GM21576 (cell line): ENCODE results near the gene PCDHB2.
"Not testable (repeated sequence)": the region's sequence is repeated elsewhere in the genome, so short reads cannot be mapped to it uniquely, and the experiment has no call there.

Experiments used
- ATAC-seq: cut with Tn5 transposase; IDR thresholded peaks from one replicate; pipeline ENCODE4 v1.9.1; 2021; ENCODE audit warnings: mild to moderate bottlenecking, moderate library complexity; ENCODE audit not compliant: unreplicated experiment

Gene PCDHB2

DNA sequence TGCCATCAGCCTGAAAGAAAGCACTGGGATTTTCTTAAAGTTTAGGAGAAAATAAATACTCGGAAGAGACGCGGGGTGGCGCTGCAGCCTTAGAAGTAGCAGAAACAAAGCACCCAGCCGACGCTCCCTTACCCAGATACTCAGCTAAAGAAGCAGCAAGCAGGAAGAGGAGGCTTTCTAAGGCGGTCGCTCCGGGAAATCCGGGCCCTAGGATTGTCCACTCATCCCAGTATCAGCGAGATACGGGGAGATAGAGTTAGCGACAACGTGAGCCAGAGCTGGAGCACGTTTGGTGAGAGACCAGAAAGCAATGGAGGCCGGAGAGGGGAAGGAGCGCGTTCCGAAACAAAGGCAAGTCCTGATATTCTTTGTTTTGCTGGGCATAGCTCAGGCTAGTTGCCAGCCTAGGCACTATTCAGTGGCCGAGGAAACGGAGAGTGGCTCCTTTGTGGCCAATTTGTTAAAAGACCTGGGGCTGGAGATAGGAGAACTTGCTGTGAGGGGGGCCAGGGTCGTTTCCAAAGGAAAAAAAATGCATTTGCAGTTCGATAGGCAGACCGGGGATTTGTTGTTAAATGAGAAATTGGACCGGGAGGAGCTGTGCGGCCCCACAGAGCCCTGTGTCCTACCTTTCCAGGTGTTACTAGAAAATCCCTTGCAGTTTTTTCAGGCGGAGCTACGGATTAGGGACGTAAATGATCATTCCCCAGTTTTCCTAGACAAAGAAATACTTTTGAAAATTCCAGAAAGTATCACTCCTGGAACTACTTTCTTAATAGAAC is at the start of gene PCDHB2:
TSS of gene PCDHB2 (plus strand) at position 135 of the 782 bp plus-strand sequence. CDS start at position 311, 176 bp downstream.
- no peak for ATAC-seq

DNA sequence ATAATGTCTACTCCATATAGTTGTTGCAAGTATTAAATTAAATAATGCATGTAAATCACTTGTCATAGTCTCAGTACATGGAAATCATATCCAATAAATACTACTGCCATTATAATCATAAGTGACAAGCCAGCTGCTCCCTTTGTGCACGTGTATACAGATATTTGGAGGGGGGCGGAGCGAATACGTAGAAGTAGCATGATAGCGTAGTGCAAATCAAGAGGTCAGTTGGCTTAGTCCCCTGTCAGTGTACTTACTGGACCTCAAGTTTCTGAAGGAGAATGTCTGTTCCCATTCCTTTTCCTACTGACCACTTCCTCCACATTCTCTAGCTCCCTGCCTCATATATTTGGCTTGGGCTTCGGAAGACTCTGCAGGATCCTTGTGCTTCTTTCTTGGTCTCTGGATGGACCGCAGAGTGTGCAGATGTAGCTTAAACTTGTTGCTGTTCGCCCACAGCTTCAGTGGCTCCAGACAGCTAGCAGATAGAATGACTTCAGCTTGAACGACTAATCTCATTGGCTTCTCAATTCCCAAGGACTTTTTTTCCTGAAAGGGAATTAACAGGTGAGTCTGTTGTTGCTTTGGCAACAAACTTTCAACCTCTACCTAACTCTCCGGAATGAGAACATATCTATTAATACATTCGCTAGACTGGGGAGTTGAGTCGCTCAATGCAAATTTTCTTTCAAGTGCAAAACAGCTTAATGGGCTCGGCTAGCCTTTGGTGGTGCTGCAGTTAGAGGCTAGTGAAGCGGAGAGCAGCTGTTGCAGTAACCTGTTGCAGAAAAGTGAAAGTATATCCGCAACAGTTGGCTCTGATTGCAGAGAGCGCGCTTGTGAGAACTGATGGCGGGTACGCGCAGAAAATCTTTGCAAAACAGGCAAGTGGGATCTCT is 43.5 kb upstream of the PCDHB2 start, which contains the start of gene PCDHB1:
TSS of gene PCDHB1 (plus strand) at position 753 of the 899 bp plus-strand sequence. CDS start at position 850, 97 bp downstream.
- ATAC-seq: no peak

DNA sequence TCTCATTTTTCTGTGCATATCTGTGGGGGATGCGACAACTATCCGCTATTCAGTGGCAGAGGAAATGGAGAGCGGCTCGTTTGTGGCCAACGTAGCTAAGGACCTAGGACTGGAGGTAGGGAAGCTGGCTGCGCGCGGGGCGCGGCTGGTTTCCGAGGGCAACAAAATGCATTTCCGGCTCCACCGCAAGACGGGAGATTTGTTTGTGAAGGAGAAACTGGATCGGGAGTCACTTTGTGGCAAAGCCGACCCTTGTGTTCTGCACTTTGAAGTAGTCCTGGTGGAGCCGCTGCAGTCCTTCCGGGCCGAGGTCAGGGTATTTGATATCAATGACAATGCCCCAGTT is 42.9 kb upstream of the PCDHB2 start:
- no peak for ATAC-seq

DNA sequence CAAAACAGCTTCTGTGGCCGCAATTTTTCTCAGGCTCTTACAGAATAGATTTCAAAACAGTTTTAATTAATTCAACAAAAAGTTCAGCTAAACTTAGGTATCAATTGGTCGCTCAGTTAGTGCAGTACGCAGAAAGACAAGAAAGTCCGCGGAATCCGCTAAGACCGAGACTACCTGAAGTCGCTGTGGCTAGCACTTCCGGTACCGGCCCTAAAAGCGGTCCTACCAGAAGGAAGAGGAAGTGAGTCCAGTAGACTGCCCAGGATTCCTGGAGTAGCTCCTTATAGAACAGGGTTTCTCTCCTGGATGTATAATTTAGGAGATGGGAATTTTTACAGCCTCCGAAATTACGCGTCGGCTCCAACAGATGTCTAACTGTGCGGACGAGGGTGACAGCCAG is 16.6 kb upstream of the PCDHB2 start:
- no peak for ATAC-seq

DNA sequence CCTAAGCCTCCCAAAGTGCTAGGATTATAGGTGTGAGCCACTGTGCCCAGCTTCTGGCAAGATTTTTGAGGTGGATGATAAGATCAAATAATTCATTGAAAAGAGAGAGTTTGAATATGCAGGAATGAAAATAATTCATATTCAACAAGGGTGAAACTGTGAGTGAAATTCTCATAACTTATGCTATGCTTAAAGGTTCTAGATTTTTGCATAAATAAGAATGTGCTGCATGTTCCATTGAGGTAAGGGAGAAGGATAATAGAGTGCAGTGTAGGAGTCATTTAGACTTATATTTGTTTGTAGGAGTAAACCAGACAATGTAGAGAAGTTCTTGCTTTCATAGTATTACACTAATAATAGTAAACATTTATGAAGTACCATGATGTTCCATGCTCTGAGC is 12.2 kb upstream of the PCDHB2 start:
- ATAC-seq: no peak

DNA sequence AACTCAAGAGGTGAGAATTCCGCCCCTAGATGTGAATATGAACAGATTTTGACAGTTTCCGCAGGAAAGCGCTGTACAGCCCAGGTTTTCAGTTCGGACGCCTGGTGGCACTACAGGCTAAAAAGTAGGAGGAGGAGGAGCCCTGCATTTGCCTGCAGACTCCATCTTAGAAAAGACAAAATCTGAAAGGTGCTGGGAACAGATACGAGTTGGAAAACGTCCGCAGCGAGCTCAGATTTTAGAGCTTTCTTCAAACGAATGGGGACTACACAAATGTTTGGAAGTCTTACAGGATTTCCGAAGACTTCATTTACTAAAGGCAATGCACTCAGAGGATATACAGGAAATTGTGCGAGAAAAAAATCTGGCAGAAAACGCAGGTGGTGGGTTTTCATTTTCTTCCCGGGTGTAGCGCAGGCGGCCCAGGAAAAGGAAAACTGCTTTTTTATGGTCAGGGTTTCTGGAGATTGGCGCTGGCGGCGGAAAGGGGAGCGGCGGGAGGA is 9.9 kb upstream of the PCDHB2 start:
- ATAC-seq: no peak

DNA sequence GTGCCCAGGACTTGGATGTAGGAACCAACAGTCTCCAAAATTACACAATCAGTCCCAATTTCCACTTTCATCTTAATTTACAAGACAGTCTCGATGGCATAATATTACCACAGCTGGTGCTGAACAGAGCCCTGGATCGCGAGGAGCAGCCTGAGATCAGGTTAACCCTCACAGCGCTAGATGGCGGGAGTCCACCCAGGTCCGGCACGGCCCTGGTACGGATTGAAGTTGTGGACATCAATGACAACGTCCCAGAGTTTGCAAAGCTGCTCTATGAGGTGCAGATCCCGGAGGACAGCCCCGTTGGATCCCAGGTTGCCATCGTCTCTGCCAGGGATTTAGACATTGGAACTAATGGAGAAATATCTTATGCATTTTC is 837 bp downstream of the PCDHB2 start:
- ATAC-seq: no peak

DNA sequence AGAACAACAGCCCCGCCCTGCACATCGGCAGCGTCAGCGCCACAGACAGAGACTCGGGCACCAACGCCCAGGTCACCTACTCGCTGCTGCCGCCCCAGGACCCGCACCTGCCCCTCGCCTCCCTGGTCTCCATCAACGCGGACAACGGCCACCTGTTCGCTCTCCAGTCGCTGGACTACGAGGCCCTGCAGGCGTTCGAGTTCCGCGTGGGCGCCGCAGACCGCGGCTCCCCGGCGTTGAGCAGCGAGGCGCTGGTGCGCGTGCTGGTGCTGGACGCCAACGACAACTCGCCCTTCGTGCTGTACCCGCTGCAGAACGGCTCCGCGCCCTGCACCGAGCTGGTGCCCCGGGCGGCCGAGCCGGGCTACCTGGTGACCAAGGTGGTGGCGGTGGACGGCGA is 1.8 kb downstream of the PCDHB2 start:
- not testable (repeated sequence) for ATAC-seq

DNA sequence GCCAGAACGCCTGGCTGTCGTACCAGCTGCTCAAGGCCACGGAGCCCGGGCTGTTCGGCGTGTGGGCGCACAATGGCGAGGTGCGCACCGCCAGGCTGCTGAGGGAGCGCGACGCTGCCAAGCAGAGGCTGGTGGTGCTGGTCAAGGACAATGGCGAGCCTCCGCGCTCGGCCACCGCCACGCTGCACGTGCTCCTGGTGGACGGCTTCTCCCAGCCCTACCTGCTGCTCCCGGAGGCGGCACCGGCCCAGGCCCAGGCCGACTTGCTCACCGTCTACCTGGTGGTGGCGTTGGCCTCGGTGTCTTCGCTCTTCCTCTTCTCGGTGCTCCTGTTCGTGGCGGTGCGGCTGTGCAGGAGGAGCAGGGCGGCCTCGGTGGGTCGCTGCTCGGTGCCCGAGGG is 2.2 kb downstream of the PCDHB2 start:
- ATAC-seq: not testable (repeated sequence)

DNA sequence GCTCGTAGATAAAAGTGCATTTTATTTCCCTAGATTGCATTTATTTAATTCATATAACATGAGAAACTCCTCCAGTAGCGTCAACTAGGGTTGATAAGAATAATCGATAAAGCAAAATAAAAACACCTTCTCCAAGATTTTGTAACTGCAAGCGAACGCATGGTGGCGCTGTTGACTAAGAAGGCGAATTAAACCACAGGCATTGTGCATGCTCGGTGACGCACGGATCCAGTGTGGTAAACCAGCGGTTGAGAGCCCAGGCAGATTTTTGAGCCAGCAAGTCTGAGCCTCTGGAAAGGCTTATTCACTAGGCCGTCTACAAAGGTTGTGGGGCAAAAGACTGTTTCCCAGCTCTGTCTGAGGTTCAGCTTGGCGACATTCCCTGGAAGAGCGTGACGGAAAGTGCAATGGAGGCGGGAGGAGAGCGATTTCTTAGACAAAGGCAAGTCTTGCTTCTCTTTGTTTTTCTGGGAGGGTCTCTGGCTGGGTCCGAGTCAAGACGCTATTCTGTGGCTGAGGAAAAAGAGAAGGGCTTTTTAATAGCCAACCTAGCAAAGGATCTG is 5.9 kb downstream of the PCDHB2 start, which contains the start of gene PCDHB3:
TSS of gene PCDHB3 (plus strand) at position 231 of the 563 bp plus-strand sequence. CDS start at position 408, 177 bp downstream.
- no peak for ATAC-seq

DNA sequence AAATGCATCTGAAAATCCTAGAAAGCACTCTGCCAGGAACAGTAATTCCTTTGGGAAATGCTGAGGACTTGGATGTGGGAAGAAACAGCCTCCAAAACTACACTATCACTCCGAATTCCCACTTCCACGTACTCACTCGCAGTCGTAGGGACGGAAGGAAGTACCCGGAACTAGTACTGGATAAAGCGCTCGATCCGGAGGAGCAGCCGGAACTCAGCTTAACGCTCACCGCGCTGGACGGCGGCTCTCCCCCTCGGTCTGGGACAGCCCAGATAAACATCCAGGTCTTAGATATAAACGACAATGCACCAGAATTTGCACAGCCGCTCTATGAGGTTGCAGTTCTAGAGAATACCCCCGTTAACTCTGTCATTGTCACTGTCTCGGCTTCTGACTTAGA is 6.6 kb downstream of the PCDHB2 start:
- no peak for ATAC-seq

DNA sequence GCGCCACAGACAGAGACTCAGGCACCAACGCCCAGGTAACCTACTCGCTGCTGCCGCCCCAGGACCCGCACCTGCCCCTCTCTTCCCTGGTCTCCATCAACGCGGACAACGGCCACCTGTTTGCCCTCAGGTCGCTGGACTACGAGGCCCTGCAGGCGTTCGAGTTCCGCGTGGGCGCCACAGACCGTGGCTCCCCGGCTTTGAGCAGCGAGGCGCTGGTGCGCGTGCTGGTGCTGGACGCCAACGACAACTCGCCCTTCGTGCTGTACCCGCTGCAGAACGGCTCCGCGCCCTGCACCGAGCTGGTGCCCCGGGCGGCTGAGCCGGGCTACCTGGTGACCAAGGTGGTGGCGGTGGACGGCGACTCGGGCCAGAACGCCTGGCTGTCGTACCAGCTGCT is 7.7 kb downstream of the PCDHB2 start:
- not testable (repeated sequence) for ATAC-seq

DNA sequence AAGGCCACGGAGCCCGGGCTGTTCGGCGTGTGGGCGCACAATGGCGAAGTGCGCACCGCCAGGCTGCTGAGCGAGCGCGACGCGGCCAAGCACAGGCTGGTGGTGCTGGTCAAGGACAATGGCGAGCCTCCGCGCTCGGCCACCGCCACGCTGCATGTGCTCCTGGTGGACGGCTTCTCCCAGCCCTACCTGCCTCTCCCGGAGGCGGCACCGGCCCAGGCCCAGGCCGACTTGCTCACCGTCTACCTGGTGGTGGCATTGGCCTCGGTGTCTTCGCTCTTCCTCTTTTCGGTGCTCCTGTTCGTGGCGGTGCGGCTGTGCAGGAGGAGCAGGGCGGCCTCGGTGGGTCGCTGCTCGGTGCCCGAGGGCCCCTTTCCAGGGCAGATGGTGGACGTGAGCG is 8.1 kb downstream of the PCDHB2 start:
- ATAC-seq: not testable (repeated sequence)

DNA sequence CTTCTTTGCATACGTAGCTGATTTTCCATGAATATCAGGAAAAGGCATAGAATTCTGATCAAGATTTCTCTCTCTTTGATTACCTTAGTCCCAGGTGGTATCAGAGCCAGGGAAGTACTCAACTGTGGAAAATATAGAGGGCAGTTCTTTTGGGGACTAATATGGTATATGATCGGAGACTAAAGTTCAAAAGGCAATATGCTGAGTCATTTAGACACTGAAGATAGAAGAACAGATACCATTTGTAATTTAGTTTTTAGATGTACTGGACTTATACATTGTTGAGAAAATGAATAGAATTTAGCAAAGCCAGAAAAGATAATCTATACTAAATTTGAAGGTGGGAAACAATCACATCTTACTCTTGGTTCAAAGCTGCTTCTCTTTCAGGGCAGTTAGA is 10.9 kb downstream of the PCDHB2 start:
- no peak for ATAC-seq

DNA sequence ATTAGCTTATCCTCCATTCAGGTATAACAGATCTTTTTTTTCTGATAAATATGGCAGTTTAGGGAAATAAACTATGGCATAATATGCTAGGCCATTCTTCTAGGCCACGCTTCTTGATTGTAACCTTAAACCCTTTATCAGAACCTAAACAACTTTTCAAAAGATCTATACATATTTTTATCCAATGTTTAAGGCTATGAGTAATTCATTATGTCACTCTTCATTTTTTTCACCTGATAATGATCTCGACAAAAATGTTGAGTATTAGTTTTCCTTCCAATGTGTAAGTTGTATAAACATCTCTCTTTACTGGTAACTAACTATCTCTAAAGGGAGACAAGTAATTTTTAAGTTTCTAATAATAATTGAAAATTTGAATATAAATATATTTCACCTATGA is 24.8 kb downstream of the PCDHB2 start:
- ATAC-seq: no peak

DNA sequence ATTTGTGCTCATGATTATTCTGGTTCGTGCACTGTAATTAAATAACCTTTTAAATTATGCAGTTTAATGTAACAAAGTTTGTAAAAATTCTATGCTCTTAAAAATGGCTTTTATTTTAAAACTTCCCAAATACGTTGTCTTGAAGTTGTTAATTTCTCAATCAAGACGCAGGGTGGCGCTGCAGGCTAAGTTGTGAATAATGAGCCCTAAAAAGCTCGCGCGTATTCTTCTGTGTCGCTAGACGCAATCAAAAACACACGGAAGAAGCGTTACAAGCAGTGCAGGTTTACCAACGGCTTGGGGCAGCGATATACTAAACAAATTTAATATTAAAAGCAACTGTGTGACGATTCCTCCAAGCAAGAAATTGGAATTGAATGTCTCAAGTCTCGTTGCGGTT is 27.1 kb downstream of the PCDHB2 start, which contains the start of gene PCDHB4:
TSS of gene PCDHB4 (plus strand) at position 256 of the 400 bp plus-strand sequence. CDS start 181 bp downstream, outside the sequence.
- no peak for ATAC-seq

DNA sequence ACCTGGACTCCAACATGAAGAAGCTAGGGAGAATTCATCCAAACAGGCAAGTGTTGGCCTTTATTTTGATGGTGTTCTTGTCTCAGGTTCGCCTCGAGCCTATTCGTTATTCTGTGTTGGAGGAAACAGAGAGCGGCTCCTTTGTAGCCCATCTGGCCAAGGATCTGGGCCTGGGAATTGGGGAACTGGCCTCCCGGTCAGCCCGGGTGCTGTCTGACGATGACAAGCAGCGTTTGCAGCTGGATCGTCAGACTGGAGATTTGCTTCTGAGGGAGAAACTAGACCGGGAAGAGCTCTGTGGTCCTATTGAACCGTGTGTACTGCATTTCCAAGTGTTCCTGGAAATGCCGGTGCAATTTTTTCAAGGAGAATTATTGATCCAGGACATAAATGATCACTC is 27.6 kb downstream of the PCDHB2 start:
- ATAC-seq: no peak

DNA sequence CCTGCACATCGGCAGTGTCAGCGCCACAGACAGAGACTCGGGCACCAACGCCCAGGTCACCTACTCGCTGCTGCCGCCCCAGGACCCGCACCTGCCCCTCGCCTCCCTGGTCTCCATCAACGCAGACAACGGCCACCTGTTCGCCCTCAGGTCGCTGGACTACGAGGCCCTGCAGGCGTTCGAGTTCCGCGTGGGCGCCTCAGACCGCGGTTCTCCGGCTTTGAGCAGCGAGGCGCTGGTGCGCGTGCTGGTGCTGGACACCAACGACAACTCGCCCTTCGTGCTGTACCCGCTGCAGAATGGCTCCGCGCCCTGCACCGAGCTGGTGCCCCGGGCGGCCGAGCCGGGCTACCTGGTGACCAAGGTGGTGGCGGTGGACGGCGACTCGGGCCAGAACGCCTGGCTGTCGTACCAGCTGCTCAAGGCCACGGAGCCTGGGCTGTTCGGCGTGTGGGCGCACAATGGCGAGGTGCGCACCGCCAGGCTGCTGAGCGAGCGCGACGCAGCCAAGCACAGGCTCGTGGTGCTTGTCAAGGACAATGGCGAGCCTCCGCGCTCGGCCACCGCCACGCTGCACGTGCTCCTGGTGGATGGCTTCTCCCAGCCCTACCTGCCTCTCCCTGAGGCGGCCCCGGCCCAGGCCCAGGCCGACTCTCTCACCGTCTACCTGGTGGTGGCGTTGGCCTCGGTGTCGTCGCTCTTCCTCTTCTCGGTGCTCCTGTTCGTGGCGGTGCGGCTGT is 29.2 kb downstream of the PCDHB2 start:
- not testable (repeated sequence) for ATAC-seq

DNA sequence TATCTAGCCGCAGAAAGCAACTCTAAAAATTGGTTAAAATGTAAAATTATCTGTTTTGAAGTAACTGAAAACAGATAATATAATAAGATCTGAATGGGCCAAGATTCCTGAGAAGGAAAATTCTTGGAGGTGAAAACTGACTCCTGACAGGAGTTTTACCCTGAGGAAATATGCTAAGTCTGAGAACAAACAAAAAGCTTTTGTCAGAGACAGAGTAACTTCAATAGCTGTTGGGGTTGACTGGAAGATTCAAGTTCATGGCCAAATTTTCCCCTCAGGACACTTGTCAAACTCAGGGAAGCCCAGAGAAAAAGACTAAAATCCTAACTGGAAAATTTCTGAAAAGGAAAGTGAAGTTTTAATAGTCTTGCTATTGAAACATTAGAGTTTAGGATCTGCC is 32.9 kb downstream of the PCDHB2 start:
- ATAC-seq: no peak

DNA sequence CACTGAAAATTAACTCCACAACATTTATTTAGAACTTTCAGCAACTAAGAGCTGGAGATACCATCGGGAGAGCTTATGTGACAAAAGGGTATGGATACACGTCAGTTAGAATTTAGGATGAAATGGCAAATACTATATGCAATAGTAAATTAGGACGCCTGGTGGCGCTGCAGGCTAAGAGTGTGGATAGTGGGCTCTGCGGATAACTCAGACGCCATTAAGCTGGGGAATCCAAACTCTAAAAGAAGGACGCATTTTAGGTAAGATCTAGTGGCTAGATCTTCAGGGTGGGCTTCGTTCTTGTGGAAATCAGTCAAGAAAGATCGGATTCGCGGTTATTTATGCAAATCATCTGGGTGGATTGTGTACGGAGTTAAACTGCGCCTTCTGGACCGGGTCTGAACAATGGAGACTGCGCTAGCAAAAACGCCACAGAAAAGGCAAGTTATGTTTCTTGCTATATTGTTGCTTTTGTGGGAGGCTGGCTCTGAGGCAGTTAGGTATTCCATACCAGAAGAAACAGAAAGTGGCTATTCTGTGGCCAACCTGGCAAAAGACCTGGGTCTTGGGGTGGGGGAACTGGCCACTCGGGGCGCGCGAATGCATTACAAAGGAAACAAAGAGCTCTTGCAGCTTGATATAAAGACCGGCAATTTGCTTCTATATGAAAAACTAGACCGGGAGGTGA is 40.8 kb downstream of the PCDHB2 start, which contains the start of gene PCDHB5:
TSS of gene PCDHB5 (plus strand) at position 177 of the 688 bp plus-strand sequence. CDS start at position 406, 229 bp downstream.
- ATAC-seq: no peak
